A549 treated with GW870086 at 1 μM for 4 hours (cell line): Measurements from ENCODE around the gene TEAD3. TPM values are rescaled to one million over a fixed set of nuclear protein-coding genes. Genes with fewer than 3 reads are reported as not detected.

Experiments used
- total RNA-seq: library from RNA; stranded (reverse); fragments of 200-300 nt; extraction: Qiagen RNA extraction; gene quantifications from 5 replicates; pipeline ENCODE4 v1.2.3, GENCODE V29; 2022; ENCODE audit warnings: low read depth

TEAD3 gene
- 5.0 to 7.6 TPM (median 6.7 TPM) in 5 replicates for total RNA-seq

DNA sequence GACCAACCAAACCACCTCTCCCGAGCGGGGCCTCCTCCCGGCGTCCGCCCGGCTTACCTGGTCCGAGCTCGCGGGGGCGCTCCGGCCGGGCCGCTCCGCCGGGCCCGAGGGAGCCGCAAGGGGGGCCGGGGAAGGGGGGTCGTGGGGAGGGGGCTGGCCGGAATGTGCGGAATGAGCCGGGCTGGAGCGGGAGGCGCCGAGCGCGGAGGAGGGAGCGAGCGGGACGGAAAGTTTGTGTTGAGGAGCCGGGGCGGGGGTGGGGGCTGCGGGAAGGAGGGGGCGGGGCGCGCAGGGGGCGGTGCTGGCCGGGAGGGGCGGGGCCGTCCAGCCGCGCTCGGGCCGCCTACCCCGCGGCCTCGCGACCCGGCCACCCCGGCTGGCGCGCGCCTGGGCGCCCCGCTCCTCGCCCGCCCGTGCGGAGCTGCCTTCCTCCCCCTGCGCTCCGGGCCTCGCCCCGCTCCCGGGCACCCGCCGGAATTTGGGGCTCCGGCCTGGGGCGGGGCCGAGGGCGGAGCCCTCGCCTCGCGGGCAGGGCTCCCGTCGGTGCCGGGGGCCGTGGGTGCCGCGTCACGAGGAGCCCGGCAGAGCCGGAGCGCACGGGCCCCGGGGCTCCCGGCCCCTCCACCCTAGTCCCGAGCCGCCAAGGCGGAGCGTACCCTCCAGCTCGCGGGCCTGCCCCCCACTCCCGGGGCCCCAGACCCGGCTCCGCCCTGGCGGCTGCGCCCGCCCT lies at the start of gene TEAD3:
Gene TEAD3, minus strand, starts transcription at position 239 of the 730 bp plus-strand sequence.

DNA sequence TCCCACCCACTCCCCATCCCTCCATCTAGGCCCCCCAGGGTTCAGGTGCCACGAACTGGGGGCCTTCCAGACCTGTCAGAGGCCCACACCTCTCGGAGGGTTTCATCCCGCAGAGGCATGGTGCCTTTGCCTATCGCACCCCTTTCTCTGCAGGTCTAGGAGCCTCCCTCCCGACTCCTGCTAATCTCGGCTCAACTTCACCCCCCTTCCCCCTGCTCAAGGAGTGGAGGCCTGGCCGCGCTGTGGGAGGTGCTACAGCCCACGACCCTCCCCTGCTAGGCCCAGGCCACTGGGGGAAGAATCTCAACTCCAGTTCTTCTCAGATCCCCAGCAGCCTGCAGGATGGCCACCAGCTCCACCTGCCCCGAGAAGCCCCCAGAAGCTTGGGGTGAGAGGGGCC lies 15.9 kb upstream of the TEAD3 start, which contains the start of gene TULP1:
Gene TULP1, minus strand, starts transcription at position 157 of the 400 bp plus-strand sequence. Its CDS starts 38 bp downstream, at position 119.

DNA sequence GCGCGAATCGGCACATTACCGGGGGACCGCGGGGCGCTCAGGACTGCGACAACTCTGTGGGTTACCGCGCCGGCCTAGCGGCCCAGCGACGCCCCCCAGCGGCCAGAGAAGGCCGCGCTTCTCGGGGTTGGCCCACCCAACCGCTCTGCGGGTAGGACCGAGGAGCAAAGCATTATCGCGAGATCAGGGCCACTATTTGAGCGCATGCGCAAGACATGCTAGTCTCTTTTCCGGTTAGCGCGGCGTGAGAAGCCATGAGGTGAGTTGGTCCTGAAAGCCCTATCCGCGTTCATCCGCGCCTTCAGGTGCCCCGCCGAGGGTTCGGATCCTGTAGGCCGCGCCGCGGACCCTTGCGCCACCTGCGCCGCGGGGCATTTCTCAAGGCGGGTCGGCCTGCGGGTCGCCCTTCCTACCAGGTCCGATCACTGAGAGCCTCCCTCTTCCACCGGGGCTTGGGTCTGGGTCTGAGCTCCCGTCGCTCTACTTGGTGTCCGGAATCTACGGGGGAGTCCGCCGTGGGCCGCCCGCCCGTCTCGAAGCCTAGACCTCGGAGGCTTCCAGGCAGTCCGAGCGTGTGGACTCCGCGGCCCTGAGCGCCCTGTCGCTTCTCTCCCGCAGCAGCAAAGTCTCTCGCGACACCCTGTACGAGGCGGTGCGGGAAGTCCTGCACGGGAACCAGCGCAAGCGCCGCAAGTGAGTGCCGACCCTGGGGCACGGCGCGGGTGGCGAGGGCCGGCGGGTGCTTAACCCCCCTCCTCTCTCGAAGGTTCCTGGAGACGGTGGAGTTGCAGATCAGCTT lies 28.5 kb downstream of the TEAD3 start, which contains the start of gene RPL10A:
Gene RPL10A, plus strand, starts transcription at position 221 of the 799 bp plus-strand sequence. Its CDS starts 34 bp downstream, at position 255.

DNA sequence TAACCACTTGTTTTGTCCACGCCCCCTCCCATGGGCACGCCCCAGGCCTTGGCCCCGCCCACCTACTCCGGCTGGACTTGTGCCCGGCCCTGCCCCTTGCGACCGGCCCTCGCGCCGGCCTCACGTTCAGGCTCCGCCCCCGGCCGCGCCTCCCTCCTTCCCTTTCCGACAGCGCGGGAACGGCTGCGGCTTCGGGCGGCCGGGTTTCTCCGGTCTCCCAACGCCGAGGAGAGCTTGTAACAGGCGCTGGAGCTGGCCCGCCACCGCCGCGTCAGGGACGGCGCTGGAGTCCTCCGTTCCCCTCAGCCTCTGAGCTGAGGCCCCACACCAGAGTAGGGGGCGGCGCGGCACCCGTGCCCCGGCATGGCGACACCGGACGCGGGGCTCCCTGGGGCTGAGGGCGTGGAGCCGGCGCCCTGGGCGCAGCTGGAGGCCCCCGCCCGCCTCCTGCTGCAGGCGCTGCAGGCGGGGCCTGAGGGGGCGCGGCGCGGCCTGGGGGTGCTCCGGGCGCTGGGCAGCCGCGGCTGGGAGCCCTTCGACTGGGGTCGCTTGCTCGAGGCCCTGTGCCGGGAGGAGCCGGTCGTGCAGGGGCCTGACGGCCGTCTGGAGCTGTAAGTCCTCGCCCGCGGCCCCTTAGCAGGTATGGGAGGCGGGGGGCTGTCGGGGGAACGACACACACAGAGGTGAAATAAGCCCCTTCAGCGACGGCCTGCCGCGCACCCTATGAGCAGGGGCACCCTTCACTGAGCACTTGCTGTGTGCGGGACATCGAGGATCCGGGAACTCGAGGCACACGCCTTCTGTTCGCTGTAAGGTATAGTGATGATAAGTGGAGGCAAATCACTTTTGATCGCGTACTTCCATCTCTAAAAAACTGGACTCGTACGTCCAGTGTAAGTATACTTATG lies 44.4 kb downstream of the TEAD3 start, which contains the start of gene FANCE:
Gene FANCE, plus strand, starts transcription at position 156 of the 908 bp plus-strand sequence. Its CDS starts 208 bp downstream, at position 364.

Other genes starting within 250 kb of the TEAD3 start
- gene ZNF76, start 237.3 kb downstream of the TEAD3 start, total RNA-seq = 7.6 to 9.6 TPM (median 9.1 TPM) in 5 replicates
- 0.06 TPM in 1 of 5 replicates, not detected in the others for gene DEF6, start 199.3 kb downstream of the TEAD3 start, total RNA-seq
- 5.1 to 6.6 TPM (median 5.8 TPM) in 5 replicates for gene PPARD, start 154.5 kb downstream of the TEAD3 start, total RNA-seq
- gene FANCE, start 44.7 kb downstream of the TEAD3 start, total RNA-seq = 2.6 to 3.8 TPM (median 3.2 TPM) in 5 replicates
- 1,499 to 1,536 TPM (median 1,517 TPM) in 5 replicates for gene RPL10A, start 28.7 kb downstream of the TEAD3 start, total RNA-seq
- gene TULP1, start 15.8 kb upstream of the TEAD3 start, total RNA-seq = not detected in 5 replicates
- gene FKBP5, start 191.8 kb upstream of the TEAD3 start, total RNA-seq = 40.6 to 57.1 TPM (median 47.9 TPM) in 5 replicates
- 0.25 to 0.63 TPM (median 0.35 TPM) in 5 replicates for gene ARMC12, start 240.0 kb upstream of the TEAD3 start, total RNA-seq